HCT116 (cell line): ENCODE measurements around the gene CXorf65. TPM values are rescaled to one million over a fixed set of nuclear protein-coding genes. Genes with fewer than 3 reads are reported as not detected.

Experiments
- ATAC-seq: fragments of 200-7000 bp; cut with Tn5 transposase; 2 replicates; pipeline ENCODE4 v1.9.1; 2020; ENCODE audit warnings: mild to moderate bottlenecking, moderate library complexity
- BruUV-seq: library from RNA; stranded (reverse); fragments of 400-500 nt; replicated peaks from 2 replicates; lab custom pipeline; 2021; lab: Mats Ljungman, UMichigan
- CTCF ChIA-PET: fragments of 300-600 bp; sonication (Branson Sonifier 250); formaldehyde crosslinking; loops from one replicate; lab custom pipeline; 2021; ENCODE audit warnings: antibody characterized with exemption; lab: Charles Lee
- POLR2A ChIA-PET: fragments of 300-600, 350-600 bp; sonication (Branson Sonifier 250); formaldehyde crosslinking; loops from one replicate; lab custom pipeline; 2021; ENCODE audit warnings: antibody characterized with exemption; lab: Charles Lee
- RAD21 ChIA-PET, 2 experiments: fragments of 300-600 bp; sonication (Branson Sonifier 250); formaldehyde crosslinking; loops; one replicate each; lab custom pipeline; 2023; ENCODE audit warnings: low total read pairs in 2 of 2; ENCODE audit not compliant: uncharacterized antibody in 2 of 2, unreplicated experiment in 2 of 2, low non-redundant PET in 1 of 2; lab: Charles Lee
- DNase-seq: peaks from one replicate; pipeline ENCODE4 v3.0.0-alpha.2; 2010; ENCODE audit warnings: low read depth, low spot score
- H2AFZ ChIP-seq: fragments of 200-600 bp; shearing (Covaris generic), sonication (generic); 2 replicates; pipeline ENCODE4 v1.6.1; 2017; ENCODE audit warnings: low read depth, mixed run types, mixed read lengths, antibody characterized with exemption, low read length; ENCODE audit not compliant: poor library complexity, severe bottlenecking
- H3K27ac ChIP-seq: 2 replicates; pipeline ENCODE4 v1.5.1; 2012; ENCODE audit warnings: low read depth, low read length
- H3K27me3 ChIP-seq: fragments of 200-600 bp; sonication (generic); 2 replicates; pipeline ENCODE4 v1.6.1; 2016; ENCODE audit warnings: mixed run types, low read length, mixed read lengths; ENCODE audit not compliant: insufficient read depth
- H3K36me3 ChIP-seq, 2 experiments: fragments of 200-500 bp in 1 of 2; fragments of 200-600 bp in 1 of 2; sonication (Bioruptor generic) in 1 of 2; sonication (generic) in 1 of 2; 2 replicates each; pipeline versions ENCODE4 v1.5.1 to v1.6.1; 2014 to 2016; ENCODE audit warnings: low read length in 2 of 2, inconsistent platforms in 1 of 2, mixed read lengths in 1 of 2, mixed run types in 1 of 2; ENCODE audit not compliant: insufficient read depth in 2 of 2, control insufficient read depth in 1 of 2
- H3K4me1 ChIP-seq, 2 experiments: fragments of 200-600 bp in 1 of 2; sonication (generic) in 1 of 2; 2 replicates each; pipeline versions ENCODE4 v1.5.1 to v1.6.1; 2012 to 2017; ENCODE audit warnings: low read length in 2 of 2, inconsistent platforms in 1 of 2, mild to moderate bottlenecking in 1 of 2, mixed read lengths in 1 of 2, mixed run types in 1 of 2, moderate library complexity in 1 of 2; ENCODE audit not compliant: insufficient read depth in 2 of 2, control insufficient read depth in 1 of 2
- H3K4me2 ChIP-seq: fragments of 200-600 bp; sonication (generic); 2 replicates; pipeline ENCODE4 v1.6.1; 2017; ENCODE audit warnings: mixed run types, low read length, mixed read lengths
- H3K4me3 ChIP-seq, 2 experiments: fragments of 200-600 bp in 1 of 2; sonication (generic) in 1 of 2; replicated peaks in 1 of 2; 2 replicates each; pipeline ENCODE4 v1.5.1; 2011 to 2016; ENCODE audit warnings: low read length in 2 of 2, control low read depth in 1 of 2, low read depth in 1 of 2, mild to moderate bottlenecking in 1 of 2, mixed read lengths in 1 of 2, mixed run types in 1 of 2
- H3K79me2 ChIP-seq: fragments of 200-600 bp; sonication (generic); 2 replicates; pipeline ENCODE4 v1.6.1; 2017; ENCODE audit warnings: mild to moderate bottlenecking, mixed run types, low read length, moderate library complexity, mixed read lengths; ENCODE audit not compliant: insufficient read depth
- H3K9ac ChIP-seq: fragments of 200-600 bp; sonication (generic); 2 replicates; pipeline ENCODE4 v1.6.1; 2016; ENCODE audit warnings: low read length, mixed read lengths
- H3K9me2 ChIP-seq: fragments of 200-600 bp; sonication (generic), shearing (Covaris generic); 2 replicates; pipeline ENCODE4 v1.6.1; 2017; ENCODE audit warnings: mixed run types, mild to moderate bottlenecking, moderate library complexity; ENCODE audit not compliant: insufficient read depth
- H3K9me3 ChIP-seq, 2 experiments: fragments of 200-500 bp in 1 of 2; fragments of 200-600 bp in 1 of 2; sonication (Bioruptor generic) in 1 of 2; sonication (generic) in 1 of 2; 2 replicates each; pipeline ENCODE4 v1.6.1; 2014 to 2017; ENCODE audit warnings: low read length in 2 of 2, mixed read lengths in 2 of 2, inconsistent platforms in 1 of 2, low read depth in 1 of 2, mild to moderate bottlenecking in 1 of 2, mixed run types in 1 of 2, moderate library complexity in 1 of 2; ENCODE audit not compliant: control insufficient read depth in 1 of 2, insufficient read depth in 1 of 2
- H4K20me1 ChIP-seq: fragments of 200-600 bp; sonication (generic), shearing (Covaris generic); 2 replicates; pipeline ENCODE4 v1.6.1; 2017; ENCODE audit warnings: mixed run types, mild to moderate bottlenecking, moderate library complexity; ENCODE audit not compliant: insufficient read depth
- ATF3 ChIP-seq: IDR thresholded peaks from 2 replicates; pipeline ENCODE4 v1.6.1; 2012
- CTCF ChIP-seq, 3 experiments: fragments of 200-600 bp in 1 of 3; sonication (generic) in 1 of 3; IDR thresholded peaks in 2 of 3; conservative IDR thresholded peaks in 1 of 3; 2 replicates each; pipeline ENCODE4 v1.5.1; 2012 to 2017; ENCODE audit warnings: low read depth in 2 of 3, low read length in 2 of 3, antibody characterized with exemption in 1 of 3, borderline replicate concordance in 1 of 3, control low read depth in 1 of 3, mild to moderate bottlenecking in 1 of 3, mixed read lengths in 1 of 3, mixed run types in 1 of 3, moderate library complexity in 1 of 3; ENCODE audit not compliant: insufficient read depth in 1 of 3
- EZH2 ChIP-seq: fragments of 200-600 bp; sonication (generic); IDR thresholded peaks from 2 replicates; pipeline ENCODE4 v1.6.1; 2017; ENCODE audit warnings: antibody characterized with exemption, mixed run types
- FOSL1 ChIP-seq: IDR thresholded peaks from 2 replicates; pipeline ENCODE4 v1.6.1; 2012; ENCODE audit warnings: low read depth
- JUND ChIP-seq: IDR thresholded peaks from 2 replicates; pipeline ENCODE4 v1.6.1; 2012
- REST ChIP-seq: IDR thresholded peaks from 2 replicates; pipeline ENCODE4 v1.6.1; 2012; ENCODE audit warnings: low read depth
- TCF7L2 ChIP-seq: IDR thresholded peaks from 2 replicates; pipeline ENCODE4 v1.7.0; 2011; ENCODE audit warnings: borderline replicate concordance, inconsistent platforms; ENCODE audit not compliant: insufficient read depth, insufficient read length; ENCODE audit errors: extremely low read depth
- ZBTB33 ChIP-seq: IDR thresholded peaks from 2 replicates; pipeline ENCODE4 v1.6.1; 2011; ENCODE audit warnings: mild to moderate bottlenecking, low read length, moderate library complexity; ENCODE audit not compliant: insufficient replicate concordance; ENCODE audit errors: extremely low read depth
- ZNF274 ChIP-seq: fragments of 200-500 bp; sonication (Bioruptor generic); IDR thresholded peaks from 2 replicates; pipeline ENCODE4 v1.6.1; 2014; ENCODE audit warnings: mild to moderate bottlenecking, low read depth, low read length, inconsistent platforms
- intact Hi-C: fragments of 100-400 bp; cut with micrococcal nuclease; formaldehyde crosslinking; loops from 2 replicates; pipeline ENCODE4 v1.10.0; 2022
- total RNA-seq: library from RNA; stranded (reverse); gene quantifications from one replicate; pipeline ENCODE4 v1.2.1, GENCODE V29; 2021; ENCODE audit not compliant: unreplicated experiment

The CXorf65 gene
- total RNA-seq, 1 experiment from 2014 or later = not detected

- no peak for ATAC-seq
Observed at GRCh38 chrX:71107762-71108360, 1.3 kb upstream of the CXorf65 start.

More at GRCh38 chrX:71107762-71108360, 1.3 kb upstream of the CXorf65 start:
- BruUV-seq = no TSS peak
- Histone ChIP-seq H3K9me2 (no peaks in the 10 kb centered on the region), H3K4me2 (no peak overlapping the region), H3K9ac (no peak overlapping the region), H3K79me2 (no peaks in the 10 kb centered on the region), H2AFZ (no peak overlapping the region)
- DNase-seq = no peak
- TF ChIP-seq JUND = no peak
- TF ChIP-seq FOSL1 = no peak
- no peak for TF ChIP-seq ATF3
- no peak for TF ChIP-seq TCF7L2
- no peak for TF ChIP-seq CTCF (IDR thresholded peaks at IDR 0.05 in 2 of 3, conservative IDR thresholded peaks at IDR 0.05 in 1 of 3; ENCODE audit: borderline replicate concordance in 1 of 3, insufficient read depth in 1 of 3, low read depth in 2 of 3, low read length in 2 of 3)
- no peak for TF ChIP-seq REST
- no peak for TF ChIP-seq ZBTB33
- no peak for TF ChIP-seq EZH2
- no peak for TF ChIP-seq ZNF274
- TF ChIP-seq, all 23 proteins: peak for 0
- RAD21 ChIA-PET = no interaction called here
- H3K4me1 ChIP-seq = peaks cover 0 to 3% of the 10 kb centered on the region in 2 experiments; a peak in 1 of 4 replicates
- no peaks in the 10 kb centered on the region for H3K9me3 ChIP-seq
- no peaks in the 10 kb centered on the region for H3K27me3 ChIP-seq
- no peaks in the 10 kb centered on the region for H3K36me3 ChIP-seq
- H3K27ac ChIP-seq = no peak overlapping the region
- H3K4me3 ChIP-seq = no peak overlapping the region
- POLR2A ChIA-PET = no interaction called here
- intact Hi-C loops = no loop called here
- CTCF ChIA-PET = no interaction called here
- no peaks in the 10 kb centered on the region for H4K20me1 ChIP-seq
